HG02623 (cell line): Measurements from ENCODE around the gene CCDC142.
"Not testable (repeated sequence)": the region's sequence is repeated elsewhere in the genome, so short reads cannot be mapped to it uniquely, and the experiment has no call there.

ENCODE experiments used
- ATAC-seq: cut with Tn5 transposase; IDR thresholded peaks from one replicate; pipeline ENCODE4 v1.9.1; 2021; ENCODE audit warnings: moderate library complexity; ENCODE audit not compliant: unreplicated experiment

Gene CCDC142

GRCh38 chr2:74500578-74500946, 17.8 kb upstream of the CCDC142 start:
- no peak for ATAC-seq

GRCh38 chr2:74499940-74500577, 17.3 kb upstream of the CCDC142 start:
- no peak for ATAC-seq

DNA sequence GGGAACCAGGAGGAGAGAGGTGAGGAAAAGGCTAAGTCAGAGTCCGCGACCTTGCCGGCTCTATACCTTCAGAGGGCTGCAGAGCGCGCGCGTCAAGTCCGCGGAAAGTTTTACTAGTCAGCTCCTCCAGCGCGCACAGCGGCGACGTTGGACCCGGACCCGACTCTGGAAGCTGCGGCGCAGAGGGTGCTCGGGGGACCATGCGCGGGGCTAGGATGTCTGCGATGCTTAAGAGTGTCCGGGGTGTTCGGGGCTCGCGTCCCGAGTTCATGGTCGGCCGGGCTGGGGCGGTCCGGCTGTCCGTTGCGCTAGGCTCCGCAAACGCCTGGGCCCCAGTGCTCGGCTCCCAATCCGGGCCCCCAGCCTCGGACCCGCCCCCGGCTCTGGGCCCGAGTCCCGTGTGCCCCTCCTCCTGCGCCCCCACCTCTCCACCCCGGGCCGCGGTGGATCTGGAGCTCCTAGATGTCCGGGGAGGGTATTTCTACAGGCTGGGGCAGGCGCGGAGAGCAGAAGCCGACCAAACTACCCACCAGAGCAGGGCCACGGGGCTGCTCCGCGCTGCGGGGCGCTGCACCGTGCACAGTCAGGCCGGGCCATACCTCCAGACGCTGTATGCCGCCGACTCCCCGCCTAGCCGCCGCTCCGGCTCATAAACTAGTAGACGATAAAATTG, 16.6 kb upstream of the CCDC142 start, which contains the start of gene LBX2:
TSS of gene LBX2 (minus strand) at position 337 of the 673 bp plus-strand sequence. CDS start at position 271, 66 bp downstream.
- no peak for ATAC-seq

DNA sequence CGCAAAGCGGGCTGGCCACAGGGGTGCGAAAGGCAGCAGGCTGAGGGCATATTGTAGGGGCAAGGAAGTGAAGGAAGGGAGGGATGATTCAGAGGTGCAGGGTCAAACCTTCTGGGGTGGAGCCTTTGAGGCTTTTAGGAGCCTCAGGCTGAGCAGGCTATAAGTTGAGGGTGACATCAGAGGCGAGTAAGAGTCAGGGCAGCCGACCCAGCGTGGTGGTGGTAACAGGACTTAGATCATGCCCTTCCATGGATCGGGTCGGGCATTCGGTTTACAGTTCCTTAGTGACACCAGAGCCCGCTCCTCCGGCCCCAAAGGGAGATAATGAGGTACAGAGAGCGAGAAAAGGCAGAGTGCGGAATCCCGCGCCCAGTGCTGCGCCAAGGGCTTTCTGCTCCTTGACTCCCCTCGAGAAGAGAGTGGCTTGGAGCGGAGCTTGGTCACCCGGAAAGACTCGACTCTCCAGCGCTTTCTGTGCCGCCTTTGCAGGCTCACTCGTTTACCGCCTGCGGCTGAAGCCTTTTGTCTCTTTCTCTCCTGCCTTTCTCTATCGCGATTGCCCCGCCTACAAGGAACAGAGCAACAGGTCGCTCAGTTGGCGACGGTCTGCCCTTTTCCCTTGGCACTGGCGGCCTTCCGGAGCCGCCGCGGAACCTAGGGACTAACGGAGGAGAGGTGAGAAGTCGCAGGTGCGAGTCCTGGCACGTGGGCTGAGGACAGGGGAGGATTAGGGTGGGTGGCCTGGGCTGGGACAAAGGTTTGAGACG, 15.9 kb upstream of the CCDC142 start:
- ATAC-seq, result no peak

- ATAC-seq, result no peak
These were observed 15.1 kb upstream of the CCDC142 start for GRCh38 chr2:74497777-74498499.

DNA sequence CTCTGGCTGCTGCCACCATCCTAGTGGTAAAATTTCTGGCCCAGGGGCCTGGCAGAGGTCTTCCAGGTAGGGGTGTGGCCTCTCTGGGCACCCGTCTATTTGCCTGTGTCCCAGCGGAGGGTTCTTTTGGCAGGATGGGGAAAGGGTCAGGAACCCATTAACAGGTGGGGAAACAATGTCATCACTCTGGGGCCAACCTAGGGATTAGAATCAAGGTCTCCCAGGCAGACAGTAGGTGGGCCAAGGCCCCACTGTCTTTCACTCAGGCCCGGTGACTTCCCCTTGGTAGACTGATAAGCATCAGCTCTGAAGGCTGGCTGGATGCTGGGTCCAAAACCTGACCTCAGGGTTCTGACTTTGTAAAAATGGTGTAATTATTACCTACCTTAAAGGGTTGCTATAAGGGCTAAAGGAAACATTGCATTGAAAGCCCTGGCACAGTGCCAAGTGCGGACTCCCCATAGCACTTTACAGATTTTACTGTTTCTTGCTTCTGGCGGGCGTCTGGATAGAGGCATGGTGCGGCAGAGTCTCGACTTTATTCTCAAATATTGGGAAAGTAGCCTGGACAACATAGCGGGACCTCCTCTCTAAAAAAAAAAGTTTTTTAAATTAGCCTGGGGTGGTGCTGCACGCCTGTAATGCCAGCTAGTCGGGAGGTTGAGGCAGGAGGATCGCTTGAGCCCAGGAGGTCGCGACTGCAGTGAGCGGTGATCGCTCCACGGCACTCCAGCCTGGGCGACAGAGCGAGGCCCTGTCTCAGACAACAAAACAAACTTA, 14.4 kb upstream of the CCDC142 start:
- no peak for ATAC-seq

GRCh38 chr2:74495440-74495839, 12.6 kb upstream of the CCDC142 start:
- no peak for ATAC-seq

DNA sequence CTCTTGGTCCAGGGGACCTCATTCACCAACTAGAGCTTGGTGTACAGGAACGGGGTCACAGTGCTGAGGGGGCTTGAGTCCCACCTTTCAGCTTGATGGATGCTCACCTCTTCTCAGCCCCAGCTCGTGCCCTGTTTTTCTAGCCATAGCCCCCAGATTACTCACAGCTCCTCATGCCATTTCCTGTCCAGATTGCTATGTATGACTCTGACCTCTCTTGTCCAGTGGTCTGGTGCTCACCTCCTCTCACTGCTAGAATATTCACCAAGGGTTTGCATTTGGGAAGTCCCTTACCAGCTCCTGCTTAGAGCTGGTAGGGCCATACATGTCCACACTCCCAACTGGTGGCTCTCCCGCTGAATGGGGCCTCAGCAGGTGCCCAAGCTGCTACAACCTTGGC, 10.7 kb upstream of the CCDC142 start:
- no peak for ATAC-seq

GRCh38 chr2:74491648-74492544, 9.1 kb upstream of the CCDC142 start:
- ATAC-seq, result no peak

DNA sequence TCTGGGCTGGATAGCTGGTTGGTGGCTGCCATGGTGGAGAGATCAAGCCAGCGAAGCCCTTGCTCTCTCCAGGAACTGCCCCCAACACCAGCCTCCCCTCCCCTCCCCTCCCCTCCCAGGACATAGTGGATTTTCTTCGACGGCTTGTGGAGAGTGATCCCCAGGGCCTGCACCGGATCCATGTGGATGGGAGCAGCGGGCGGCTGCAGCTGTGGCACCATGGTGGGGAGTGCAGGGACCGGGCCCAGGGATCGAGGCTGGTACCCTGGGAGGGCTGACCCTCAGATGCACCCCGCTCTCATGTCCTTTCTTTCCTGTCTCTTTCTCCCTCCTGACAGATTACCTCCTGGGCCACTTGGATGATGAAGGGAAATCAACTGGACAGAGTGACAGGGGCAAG, 7.1 kb upstream of the CCDC142 start:
- ATAC-seq, result no peak

GRCh38 chr2:74488643-74489481, 6.1 kb upstream of the CCDC142 start:
- no peak for ATAC-seq

GRCh38 chr2:74486141-74486540, 3.3 kb upstream of the CCDC142 start:
- no peak for ATAC-seq

- not testable (repeated sequence) for ATAC-seq
These were observed 922 bp upstream of the CCDC142 start for GRCh38 chr2:74483675-74484164.

DNA sequence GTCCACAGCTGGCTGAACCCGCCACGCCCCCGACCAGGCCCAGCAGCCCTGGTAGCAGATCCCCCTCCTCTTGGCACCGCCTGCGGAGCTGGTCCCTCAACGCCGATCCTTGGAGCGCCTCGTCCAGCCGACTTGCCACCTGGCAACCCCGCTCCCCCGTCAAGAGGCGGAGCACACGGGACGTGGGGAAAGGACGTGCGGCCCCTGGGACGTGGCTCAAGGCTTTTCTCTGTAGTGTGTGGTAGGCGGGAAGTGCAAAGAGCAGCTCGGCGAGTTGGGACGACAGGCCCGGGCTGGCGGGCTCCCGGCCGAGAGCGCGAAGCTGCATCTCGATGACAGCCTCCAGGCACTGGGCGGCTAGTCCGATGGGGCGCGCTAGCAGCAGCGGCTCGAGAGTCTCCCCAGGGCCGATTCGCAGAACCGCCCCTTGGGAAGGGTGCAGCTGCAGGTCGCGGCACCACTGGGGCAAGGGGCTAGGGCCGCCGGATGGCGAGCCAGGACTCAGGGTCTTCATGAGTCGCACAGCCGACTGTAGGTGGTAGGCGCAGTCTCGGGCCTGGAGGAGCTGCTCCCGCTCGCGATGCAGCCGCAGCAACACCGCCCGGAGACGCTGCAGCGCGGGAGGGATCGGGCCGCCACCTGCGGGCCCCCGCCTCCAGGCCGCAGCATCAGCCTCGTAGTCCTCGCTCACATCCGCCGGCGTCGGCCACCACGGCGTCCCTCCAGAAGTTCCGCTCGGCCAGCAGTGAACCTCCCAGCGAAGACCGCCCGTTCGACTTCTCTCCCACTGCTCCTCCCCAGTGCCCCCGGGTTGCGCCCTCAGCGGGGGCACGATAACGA, 617 bp downstream of the CCDC142 start:
- peak; percentile 29 for ATAC-seq

DNA sequence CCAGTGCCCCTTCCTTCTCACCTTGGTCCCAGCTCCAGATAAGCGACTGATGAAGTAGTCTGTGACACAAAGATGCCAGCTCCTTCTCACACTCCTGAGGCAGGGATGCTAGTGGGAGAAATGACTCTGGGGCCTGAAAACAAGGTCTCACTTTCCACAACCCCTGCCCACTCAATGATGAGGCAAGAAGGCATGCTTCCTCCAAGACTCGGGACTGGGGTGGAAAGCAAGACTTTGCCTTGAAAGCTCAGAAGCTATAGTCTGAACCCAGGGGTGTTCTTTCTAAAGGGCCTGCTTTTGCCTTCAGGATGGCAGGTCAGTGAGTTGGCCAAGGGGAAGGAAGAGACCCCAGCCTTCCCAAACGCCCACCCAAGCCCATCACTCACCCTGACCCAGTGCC, 1.4 kb downstream of the CCDC142 start:
- ATAC-seq, result no peak

DNA sequence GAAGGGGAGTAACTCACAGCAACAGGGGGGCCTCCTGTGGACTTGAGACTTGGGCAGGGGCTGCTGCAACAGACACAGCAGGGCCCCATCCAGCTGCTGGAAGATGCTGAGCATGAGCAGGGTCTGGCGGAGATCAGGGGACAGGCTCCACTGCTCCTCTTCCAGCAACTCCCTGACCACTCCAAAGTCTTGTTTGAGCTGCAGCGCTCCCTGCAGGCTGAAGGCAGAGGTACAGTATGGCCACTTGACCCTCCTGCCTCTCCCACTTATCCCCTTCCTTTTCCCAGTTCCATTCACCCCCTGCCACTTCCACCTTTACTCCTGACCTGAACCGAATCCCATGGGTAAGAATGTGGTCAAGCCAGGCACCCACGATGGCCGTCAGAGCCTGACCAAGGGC, 7.9 kb downstream of the CCDC142 start:
- ATAC-seq, result no peak

DNA sequence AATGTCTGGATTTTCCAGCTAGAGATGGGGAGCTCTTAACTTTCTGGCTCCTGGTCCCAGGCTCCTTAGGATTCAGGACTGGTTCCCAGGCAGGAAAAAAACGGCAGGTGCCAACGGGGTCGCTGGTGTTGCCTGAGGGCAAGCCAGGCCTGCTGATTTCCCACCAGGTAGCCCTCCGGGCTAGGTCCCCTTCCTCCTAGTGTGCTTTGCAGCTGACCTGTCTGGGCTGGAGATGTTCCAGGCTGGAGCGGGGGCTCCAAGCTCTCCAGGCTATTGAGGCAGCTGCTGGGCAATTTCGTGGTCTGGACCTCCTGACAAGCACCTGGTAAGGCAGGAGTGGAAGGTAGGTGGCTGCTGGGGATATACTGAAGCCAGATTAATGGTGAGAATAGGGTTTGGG, 8.3 kb downstream of the CCDC142 start:
- no peak for ATAC-seq

- ATAC-seq, result no peak
These were observed 9.9 kb downstream of the CCDC142 start for GRCh38 chr2:74472945-74473258.
